ENCODE data around the gene GIMAP5.

GRCh38 chr7:150753239-150753638 is 16.0 kb downstream of the GIMAP5 start:
- no peak for TF ChIP-seq CTCF (IDR thresholded peaks at IDR 0.05)
- no peak for TF ChIP-seq ZFX (IDR thresholded peaks at IDR 0.05; ENCODE audit: borderline replicate concordance)

Data from 22Rv1 (cell line).